ENCODE results near the gene MYO10.

MYO10 gene

GRCh38 chr5:16933337-16933736 lies 2.8 kb downstream of the MYO10 start:
- peak in 1 of 2 donors; percentile 22 for DNase-seq (ENCODE audit: low read depth in 2 of 2)
- H3K4me3 ChIP-seq (replicated peaks in 1 of 2; ENCODE audit: low read depth in 2 of 2, low read length in 2 of 2), result peak overlapping the region; percentile 85 to 86
- TF ChIP-seq CTCF (IDR thresholded peaks at IDR 0.05; ENCODE audit: low read depth, low read length), result no peak

GRCh38 chr5:16932401-16932800 lies 3.7 kb downstream of the MYO10 start:
- DNase-seq (ENCODE audit: low read depth in 2 of 2), result no peak
- no peak for TF ChIP-seq CTCF (IDR thresholded peaks at IDR 0.05; ENCODE audit: low read depth, low read length)
- no peak overlapping the region for H3K4me3 ChIP-seq (replicated peaks in 1 of 2; ENCODE audit: low read depth in 2 of 2, low read length in 2 of 2)

- no peak for TF ChIP-seq CTCF (IDR thresholded peaks at IDR 0.05; ENCODE audit: low read depth, low read length)
- no peak overlapping the region for H3K4me3 ChIP-seq (replicated peaks in 1 of 2; ENCODE audit: low read depth in 2 of 2, low read length in 2 of 2)
- peak in 1 of 2 donors; percentile 48 for DNase-seq (ENCODE audit: low read depth in 2 of 2)
Measured at GRCh38 chr5:16931334-16932110, 4.6 kb downstream of the MYO10 start.

- DNase-seq (ENCODE audit: low read depth in 2 of 2), result no peak
- TF ChIP-seq CTCF (IDR thresholded peaks at IDR 0.05; ENCODE audit: low read depth, low read length), result no peak
- H3K4me3 ChIP-seq (replicated peaks in 1 of 2; ENCODE audit: low read depth in 2 of 2, low read length in 2 of 2), result no peak overlapping the region
Measured at GRCh38 chr5:16930496-16930895, 5.6 kb downstream of the MYO10 start.

GRCh38 chr5:16929831-16930230 lies 6.3 kb downstream of the MYO10 start:
- no peak for TF ChIP-seq CTCF (IDR thresholded peaks at IDR 0.05; ENCODE audit: low read depth, low read length)
- H3K4me3 ChIP-seq (replicated peaks in 1 of 2; ENCODE audit: low read depth in 2 of 2, low read length in 2 of 2), result no peak overlapping the region
- peak; percentile 25 to 29 for DNase-seq (ENCODE audit: low read depth in 2 of 2)

GRCh38 chr5:16929347-16929746 lies 6.7 kb downstream of the MYO10 start:
- H3K4me3 ChIP-seq (replicated peaks in 1 of 2; ENCODE audit: low read depth in 2 of 2, low read length in 2 of 2), result no peak overlapping the region
- TF ChIP-seq CTCF (IDR thresholded peaks at IDR 0.05; ENCODE audit: low read depth, low read length), result no peak
- DNase-seq (ENCODE audit: low read depth in 2 of 2), result no peak

GRCh38 chr5:16927613-16928012 lies 8.5 kb downstream of the MYO10 start:
- no peak for TF ChIP-seq CTCF (IDR thresholded peaks at IDR 0.05; ENCODE audit: low read depth, low read length)
- DNase-seq (ENCODE audit: low read depth in 2 of 2), result no peak

More at GRCh38 chr5:16927613-16928012, 8.5 kb downstream of the MYO10 start:
- H3K4me3 ChIP-seq (replicated peaks in 1 of 2; ENCODE audit: low read depth in 2 of 2, low read length in 2 of 2), result no peak overlapping the region

All from cardiac fibroblast (primary cell).